Fibroblast of skin of scalp (primary cell): ENCODE data around the gene TMEM252.

Source experiments
- DNase-seq: peaks from one replicate; pipeline ENCODE4 v3.0.0-alpha.2; 2013

The TMEM252 gene

GRCh38 chr9:68541568-68541967 lies 885 bp upstream of the TMEM252 start:
- DNase-seq = no peak

GRCh38 chr9:68538200-68538599 lies 2.5 kb downstream of the TMEM252 start:
- DNase-seq = no peak

GRCh38 chr9:68537616-68537880 lies 3.1 kb downstream of the TMEM252 start:
- DNase-seq = no peak

GRCh38 chr9:68536876-68537615 lies 3.6 kb downstream of the TMEM252 start:
- no peak for DNase-seq

GRCh38 chr9:68533678-68534077 lies 7.0 kb downstream of the TMEM252 start:
- no peak for DNase-seq

- DNase-seq = no peak
These were observed 8.6 kb downstream of the TMEM252 start for GRCh38 chr9:68532131-68532530.

GRCh38 chr9:68530618-68531017 lies 10.1 kb downstream of the TMEM252 start:
- no peak for DNase-seq

- DNase-seq = no peak
These were observed 17.2 kb downstream of the TMEM252 start for GRCh38 chr9:68523367-68523936.

- DNase-seq = no peak
These were observed 17.7 kb downstream of the TMEM252 start for GRCh38 chr9:68522954-68523353.

GRCh38 chr9:68522131-68522530 lies 18.6 kb downstream of the TMEM252 start:
- DNase-seq = no peak

GRCh38 chr9:68515326-68516017 lies 25.2 kb downstream of the TMEM252 start:
- peak; percentile 10 for DNase-seq

GRCh38 chr9:68513981-68514380 lies 26.7 kb downstream of the TMEM252 start:
- no peak for DNase-seq

GRCh38 chr9:68513385-68513784 lies 27.3 kb downstream of the TMEM252 start:
- DNase-seq = no peak

- no peak for DNase-seq
These were observed 31.0 kb downstream of the TMEM252 start for GRCh38 chr9:68509689-68510088.

GRCh38 chr9:68508547-68508946 lies 32.1 kb downstream of the TMEM252 start:
- DNase-seq = no peak

GRCh38 chr9:68507806-68508145 lies 32.9 kb downstream of the TMEM252 start:
- DNase-seq = no peak

GRCh38 chr9:68507130-68507805 lies 33.4 kb downstream of the TMEM252 start:
- peak; percentile 29 for DNase-seq

- no peak for DNase-seq
These were observed 34.1 kb downstream of the TMEM252 start for GRCh38 chr9:68506551-68506950.

- DNase-seq = no peak
These were observed 34.8 kb downstream of the TMEM252 start for GRCh38 chr9:68505681-68506409.

GRCh38 chr9:68502279-68502678 lies 38.4 kb downstream of the TMEM252 start:
- DNase-seq = no peak

GRCh38 chr9:68500457-68501381 lies 40.0 kb downstream of the TMEM252 start:
- DNase-seq = peak; percentile 45

GRCh38 chr9:68498816-68499215 lies 41.9 kb downstream of the TMEM252 start:
- no peak for DNase-seq
